H9 (cell line): ENCODE data around the gene NSG1. TPM values are rescaled to one million over a fixed set of nuclear protein-coding genes. Genes with fewer than 3 reads are reported as not detected.

ENCODE experiments used
- DNase-seq: peaks from one replicate; pipeline ENCODE4 v3.0.0-alpha.2; 2017
- H2AFZ ChIP-seq: one replicate; pipeline ENCODE4 v1.6.1; 2013; ENCODE audit warnings: mild to moderate bottlenecking, low read length, control low read depth, moderate library complexity
- H2AK5ac ChIP-seq: 2 replicates; pipeline ENCODE4 v1.6.1; 2013; ENCODE audit warnings: low read length, control low read depth, mixed read lengths; ENCODE audit not compliant: insufficient read length
- H2BK120ac ChIP-seq: one replicate; pipeline ENCODE4 v1.6.1; 2013; ENCODE audit warnings: low read depth, mild to moderate bottlenecking, low read length, control low read depth, inconsistent platforms; ENCODE audit not compliant: poor library complexity, severe bottlenecking
- H2BK12ac ChIP-seq: 2 replicates; pipeline ENCODE4 v1.6.1; 2013; ENCODE audit warnings: low read length, control low read depth, mixed read lengths, low read depth; ENCODE audit not compliant: insufficient read length
- H2BK15ac ChIP-seq: 2 replicates; pipeline ENCODE4 v1.6.1; 2013; ENCODE audit warnings: low read depth, low read length, control low read depth
- H2BK20ac ChIP-seq: one replicate; pipeline ENCODE4 v1.6.1; 2013; ENCODE audit warnings: low read depth, mild to moderate bottlenecking, low read length, control low read depth, inconsistent platforms; ENCODE audit not compliant: poor library complexity, severe bottlenecking
- H2BK5ac ChIP-seq: 2 replicates; pipeline ENCODE4 v1.6.1; 2013; ENCODE audit warnings: low read length, control low read depth, mixed read lengths; ENCODE audit not compliant: insufficient read length
- H3K14ac ChIP-seq: 2 replicates; pipeline ENCODE4 v1.6.1; 2013; ENCODE audit warnings: low read length, control low read depth; ENCODE audit not compliant: insufficient read depth
- H3K18ac ChIP-seq: 2 replicates; pipeline ENCODE4 v1.6.1; 2013; ENCODE audit warnings: low read depth, mild to moderate bottlenecking, mixed read lengths, low read length, control low read depth; ENCODE audit not compliant: insufficient read length
- H3K23ac ChIP-seq: 2 replicates; pipeline ENCODE4 v1.6.1; 2013; ENCODE audit warnings: low read length, control low read depth, mixed read lengths, low read depth; ENCODE audit not compliant: insufficient read length
- H3K23me2 ChIP-seq: 2 replicates; pipeline ENCODE4 v1.6.1; 2013; ENCODE audit warnings: low read depth, mild to moderate bottlenecking, mixed read lengths, low read length, control low read depth; ENCODE audit not compliant: insufficient read length, poor library complexity, severe bottlenecking
- H3K27ac ChIP-seq: 2 replicates; pipeline ENCODE4 v1.5.1; 2013; ENCODE audit warnings: low read length, control low read depth, mixed read lengths, low read depth; ENCODE audit not compliant: insufficient read length
- H3K27me3 ChIP-seq: 2 replicates; pipeline ENCODE4 v1.6.1; 2013; ENCODE audit warnings: low read length, control low read depth, inconsistent platforms; ENCODE audit not compliant: insufficient read depth
- H3K4ac ChIP-seq: 2 replicates; pipeline ENCODE4 v1.6.1; 2013; ENCODE audit warnings: low read depth, mild to moderate bottlenecking, control low read depth, inconsistent platforms, low read length, moderate library complexity
- H3K4me1 ChIP-seq: 2 replicates; pipeline ENCODE4 v1.6.1; 2013; ENCODE audit warnings: low read length, control low read depth, inconsistent platforms; ENCODE audit not compliant: insufficient read depth
- H3K4me2 ChIP-seq: 2 replicates; pipeline ENCODE4 v1.6.1; 2013; ENCODE audit warnings: low read length, control low read depth, mixed read lengths; ENCODE audit not compliant: insufficient read length, insufficient read depth
- H3K56ac ChIP-seq: 2 replicates; pipeline ENCODE4 v1.6.1; 2013; ENCODE audit warnings: low read depth, mild to moderate bottlenecking, mixed read lengths, low read length, control low read depth; ENCODE audit not compliant: insufficient read length
- H3K79me1 ChIP-seq: 2 replicates; pipeline ENCODE4 v1.6.1; 2013; ENCODE audit warnings: low read depth, mild to moderate bottlenecking, moderate library complexity, low read length, control low read depth, inconsistent platforms; ENCODE audit not compliant: insufficient read depth, poor library complexity, severe bottlenecking
- H3K79me2 ChIP-seq: 2 replicates; pipeline ENCODE4 v1.6.1; 2013; ENCODE audit warnings: low read length, control low read depth, inconsistent platforms; ENCODE audit not compliant: insufficient read depth
- H3K9ac ChIP-seq: 2 replicates; pipeline ENCODE4 v1.6.1; 2013; ENCODE audit warnings: low read length, control low read depth, mixed read lengths; ENCODE audit not compliant: insufficient read length; ENCODE audit errors: extremely low read depth
- H3K9me3 ChIP-seq: one replicate; pipeline ENCODE4 v1.6.1; 2013; ENCODE audit warnings: low read depth, low read length, inconsistent platforms; ENCODE audit not compliant: control insufficient read depth
- H3T11ph ChIP-seq: one replicate; pipeline ENCODE4 v1.6.1; 2013; ENCODE audit warnings: mild to moderate bottlenecking, low read length, control low read depth, inconsistent platforms
- H4K20me1 ChIP-seq: one replicate; pipeline ENCODE4 v1.6.1; 2013; ENCODE audit not compliant: control insufficient read depth, insufficient read length, insufficient read depth
- H4K5ac ChIP-seq: 2 replicates; pipeline ENCODE4 v1.6.1; 2013; ENCODE audit warnings: low read depth, mild to moderate bottlenecking, mixed read lengths, low read length, control low read depth; ENCODE audit not compliant: insufficient read length
- H4K8ac ChIP-seq: replicated peaks from 2 replicates; pipeline ENCODE4 v1.6.1; 2013; ENCODE audit warnings: low read length, control low read depth, mixed read lengths, low read depth; ENCODE audit not compliant: insufficient read length
- H4K91ac ChIP-seq: 2 replicates; pipeline ENCODE4 v1.6.1; 2013; ENCODE audit warnings: low read depth, mild to moderate bottlenecking, moderate library complexity, mixed read lengths, low read length, control low read depth; ENCODE audit not compliant: insufficient read length
- H3K27ac Mint-ChIP-seq, 3 experiments: 2 replicates in 2 of 3; 3 replicates in 1 of 3; pipeline ENCODE4 v1.8.0; 2020 to 2021; ENCODE audit warnings: mixed read lengths in 3 of 3, mild to moderate bottlenecking in 1 of 3, moderate library complexity in 1 of 3
- H3K27me3 Mint-ChIP-seq: 2 replicates; pipeline ENCODE4 v1.8.0; 2021; ENCODE audit warnings: low read depth, mild to moderate bottlenecking, moderate library complexity, mixed read lengths
- H3K36me3 Mint-ChIP-seq, 3 experiments: 2 replicates in 2 of 3; 3 replicates in 1 of 3; pipeline ENCODE4 v1.8.0; 2020 to 2021; ENCODE audit warnings: low read depth in 3 of 3, mixed read lengths in 3 of 3; ENCODE audit not compliant: insufficient read depth in 1 of 3
- H3K4me1 Mint-ChIP-seq, 2 experiments: 2 replicates each; pipeline ENCODE4 v1.8.0; 2020; ENCODE audit warnings: mixed read lengths in 2 of 2
- H3K4me3 Mint-ChIP-seq, 2 experiments: 2 replicates in 1 of 2; 3 replicates in 1 of 2; pipeline ENCODE4 v1.8.0; 2020 to 2021; ENCODE audit warnings: mild to moderate bottlenecking in 2 of 2, mixed read lengths in 2 of 2, moderate library complexity in 1 of 2
- H3K9me3 Mint-ChIP-seq, 2 experiments: 2 replicates in 1 of 2; 3 replicates in 1 of 2; pipeline ENCODE4 v1.8.0; 2020; ENCODE audit warnings: mild to moderate bottlenecking in 2 of 2, mixed read lengths in 2 of 2, moderate library complexity in 1 of 2
- WGBS: extraction: QIAGEN DNeasy Blood & Tissue Kit; methylation state at CpG from one replicate; pipeline ENCODE4 v1.1.7; 2013; ENCODE audit warnings: missing lambda C conversion rate, low lambda C conversion rate, mixed read lengths; ENCODE audit not compliant: insufficient read length; ENCODE audit errors: extremely low coverage; 5-methylcytosine and 5-hydroxymethylcytosine counted together
- total RNA-seq: library from RNA; stranded (reverse); gene quantifications from 2 replicates; pipeline ENCODE4 v1.2.1, GENCODE V29; 2021
- TF ChIP-seq, protein P1 (sequence below): fragments of 200-600 bp; sonication (generic); conservative IDR thresholded peaks from 3 replicates; pipeline ENCODE4 v1.8.0; 2021; ENCODE audit warnings: antibody characterized with exemption, mild to moderate bottlenecking

Gene NSG1
- total RNA-seq, 1 experiment from 2014 or later = 9.3 TPM

GRCh38 chr4:4405358-4405962 lies 18.6 kb downstream of the NSG1 start:
- Mint-ChIP-seq H3K27ac (no peak overlapping the region; a peak in 1 of 7 replicates), H3K4me3 (no peak overlapping the region), H3K27me3 (peaks cover 6% of the 10 kb centered on the region), H3K9me3 (no peaks in the 10 kb centered on the region), H3K4me1 (peaks cover 12 to 13% of the 10 kb centered on the region in 2 experiments), H3K36me3 (no peaks in the 10 kb centered on the region; a peak in 1 of 7 replicates)
- no peak overlapping the region for H2AK5ac ChIP-seq
- no peak for DNase-seq
- H2BK12ac ChIP-seq = no peak overlapping the region
- no peak overlapping the region for H2AFZ ChIP-seq
- no peak overlapping the region for H3K56ac ChIP-seq
- H3K4ac ChIP-seq = no peak overlapping the region
- no peaks in the 10 kb centered on the region for H3K27me3 ChIP-seq
- no peak overlapping the region for H2BK120ac ChIP-seq
- no peak overlapping the region for H4K91ac ChIP-seq
- no peak overlapping the region for H3K4me2 ChIP-seq
- no peaks in the 10 kb centered on the region for H3K4me1 ChIP-seq
- no peaks in the 10 kb centered on the region for H3K23me2 ChIP-seq
- no peak overlapping the region for H2BK15ac ChIP-seq
- no peak overlapping the region for H3K23ac ChIP-seq
- H3K27ac ChIP-seq = no peak overlapping the region
- no peaks in the 10 kb centered on the region for H3K79me1 ChIP-seq
- H3K9ac ChIP-seq = no peak overlapping the region
- H3K79me2 ChIP-seq = no peaks in the 10 kb centered on the region
- H4K8ac ChIP-seq = no peak overlapping the region
- no peak overlapping the region for H3T11ph ChIP-seq
- no peak overlapping the region for H3K18ac ChIP-seq
- H2BK20ac ChIP-seq = no peak overlapping the region
- no peak overlapping the region for H3K14ac ChIP-seq
- no peaks in the 10 kb centered on the region for H4K20me1 ChIP-seq
- TF ChIP-seq, protein P1, sequence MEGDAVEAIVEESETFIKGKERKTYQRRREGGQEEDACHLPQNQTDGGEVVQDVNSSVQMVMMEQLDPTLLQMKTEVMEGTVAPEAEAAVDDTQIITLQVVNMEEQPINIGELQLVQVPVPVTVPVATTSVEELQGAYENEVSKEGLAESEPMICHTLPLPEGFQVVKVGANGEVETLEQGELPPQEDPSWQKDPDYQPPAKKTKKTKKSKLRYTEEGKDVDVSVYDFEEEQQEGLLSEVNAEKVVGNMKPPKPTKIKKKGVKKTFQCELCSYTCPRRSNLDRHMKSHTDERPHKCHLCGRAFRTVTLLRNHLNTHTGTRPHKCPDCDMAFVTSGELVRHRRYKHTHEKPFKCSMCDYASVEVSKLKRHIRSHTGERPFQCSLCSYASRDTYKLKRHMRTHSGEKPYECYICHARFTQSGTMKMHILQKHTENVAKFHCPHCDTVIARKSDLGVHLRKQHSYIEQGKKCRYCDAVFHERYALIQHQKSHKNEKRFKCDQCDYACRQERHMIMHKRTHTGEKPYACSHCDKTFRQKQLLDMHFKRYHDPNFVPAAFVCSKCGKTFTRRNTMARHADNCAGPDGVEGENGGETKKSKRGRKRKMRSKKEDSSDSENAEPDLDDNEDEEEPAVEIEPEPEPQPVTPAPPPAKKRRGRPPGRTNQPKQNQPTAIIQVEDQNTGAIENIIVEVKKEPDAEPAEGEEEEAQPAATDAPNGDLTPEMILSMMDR = 0 out of 3 replicates have a peak, but pooled peaks have one; percentile 14
- no peak overlapping the region for H4K5ac ChIP-seq
- no peak overlapping the region for H2BK5ac ChIP-seq
- H3K9me3 ChIP-seq = no peaks in the 10 kb centered on the region
- no CpG with 5 or more reads among the region's 15 CpGs for whole genome bisulfite sequencing
